Type B pancreatic cell (in vitro differentiated cells): ENCODE data around the gene PRIM1. TPM values are rescaled to one million over a fixed set of nuclear protein-coding genes. Genes with fewer than 3 reads are reported as not detected.

Experiments
- DNase-seq: peaks from one replicate; pipeline ENCODE4 v3.0.0; 2021; ENCODE audit warnings: mixed read lengths; ENCODE audit not compliant: unreplicated experiment; ENCODE audit errors: extremely low spot score
- H3K27ac Mint-ChIP-seq: 2 replicates; pipeline ENCODE4 v1.8.0; 2021; ENCODE audit warnings: mild to moderate bottlenecking, mixed read lengths
- H3K27me3 Mint-ChIP-seq: 2 replicates; pipeline ENCODE4 v1.8.0; 2021; ENCODE audit warnings: mixed read lengths
- H3K36me3 Mint-ChIP-seq: 2 replicates; pipeline ENCODE4 v1.8.0; 2021; ENCODE audit warnings: mixed read lengths
- H3K4me1 Mint-ChIP-seq: one replicate; pipeline ENCODE4 v1.8.0; 2021; ENCODE audit warnings: mixed read lengths; ENCODE audit not compliant: unreplicated experiment
- H3K4me3 Mint-ChIP-seq: 2 replicates; pipeline ENCODE4 v1.8.0; 2021; ENCODE audit warnings: mild to moderate bottlenecking, mixed read lengths
- H3K9me3 Mint-ChIP-seq: 2 replicates; pipeline ENCODE4 v1.8.0; 2021; ENCODE audit warnings: mixed read lengths
- total RNA-seq: library from RNA; stranded (reverse); gene quantifications from 2 replicates; pipeline ENCODE4 v1.2.1, GENCODE V29; 2021; ENCODE audit warnings: low replicate concordance
- TF ChIP-seq, protein P1 (sequence below): fragments of 200-600 bp; sonication (generic); conservative IDR thresholded peaks from 2 replicates; pipeline ENCODE4 v1.5.0; 2021; ENCODE audit warnings: antibody characterized with exemption, mild to moderate bottlenecking

The PRIM1 gene
- total RNA-seq, 1 donor from 2014 or later: 27.0 TPM

DNA sequence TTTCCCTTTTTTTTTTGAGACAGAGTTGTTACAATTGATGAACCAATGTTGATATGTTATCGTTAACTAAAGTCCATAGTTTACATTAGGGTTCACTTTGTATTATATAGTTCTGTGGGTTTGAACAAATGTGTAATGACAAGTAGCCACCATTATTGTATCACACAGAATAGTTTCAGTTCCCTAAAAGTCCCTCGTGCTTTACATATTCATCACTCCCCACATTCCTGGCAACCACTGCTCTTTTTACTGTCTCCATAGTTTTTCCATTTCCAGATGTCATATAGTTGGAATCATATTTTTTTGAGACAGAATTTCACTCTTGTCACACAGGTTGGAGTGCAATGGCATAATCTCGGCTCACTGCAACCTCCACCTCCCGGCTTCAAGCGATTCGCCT is 23.5 kb upstream of the PRIM1 start:
- no peaks in the 10 kb centered on the region for H3K4me1 Mint-ChIP-seq

DNA sequence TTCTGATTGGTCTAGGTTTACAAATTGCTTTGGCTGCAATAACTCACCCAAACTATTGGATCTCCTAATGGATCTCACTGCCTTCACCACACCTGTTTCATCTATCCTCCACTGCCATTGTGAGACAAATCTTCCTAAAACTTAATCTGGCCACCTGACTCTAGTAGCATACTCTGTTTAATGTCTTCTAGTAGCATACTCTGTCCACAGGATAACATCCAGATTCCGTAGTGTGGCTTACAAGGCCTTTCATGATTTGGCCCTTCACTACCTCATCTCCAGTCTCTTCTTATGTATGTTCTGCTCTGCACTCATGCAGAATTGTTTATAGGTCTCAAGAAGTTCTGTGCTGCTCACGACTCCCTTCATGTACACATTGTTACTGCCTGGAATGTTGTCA is 21.0 kb upstream of the PRIM1 start:
- Mint-ChIP-seq H3K36me3 (no peaks in the 10 kb centered on the region), H3K27me3 (no peaks in the 10 kb centered on the region), H3K9me3 (peaks cover 4% of the 10 kb centered on the region), H3K4me1 (no peaks in the 10 kb centered on the region), H3K4me3 (no peak overlapping the region), H3K27ac (no peak overlapping the region)
- no peak for DNase-seq
- TF ChIP-seq, protein P1, sequence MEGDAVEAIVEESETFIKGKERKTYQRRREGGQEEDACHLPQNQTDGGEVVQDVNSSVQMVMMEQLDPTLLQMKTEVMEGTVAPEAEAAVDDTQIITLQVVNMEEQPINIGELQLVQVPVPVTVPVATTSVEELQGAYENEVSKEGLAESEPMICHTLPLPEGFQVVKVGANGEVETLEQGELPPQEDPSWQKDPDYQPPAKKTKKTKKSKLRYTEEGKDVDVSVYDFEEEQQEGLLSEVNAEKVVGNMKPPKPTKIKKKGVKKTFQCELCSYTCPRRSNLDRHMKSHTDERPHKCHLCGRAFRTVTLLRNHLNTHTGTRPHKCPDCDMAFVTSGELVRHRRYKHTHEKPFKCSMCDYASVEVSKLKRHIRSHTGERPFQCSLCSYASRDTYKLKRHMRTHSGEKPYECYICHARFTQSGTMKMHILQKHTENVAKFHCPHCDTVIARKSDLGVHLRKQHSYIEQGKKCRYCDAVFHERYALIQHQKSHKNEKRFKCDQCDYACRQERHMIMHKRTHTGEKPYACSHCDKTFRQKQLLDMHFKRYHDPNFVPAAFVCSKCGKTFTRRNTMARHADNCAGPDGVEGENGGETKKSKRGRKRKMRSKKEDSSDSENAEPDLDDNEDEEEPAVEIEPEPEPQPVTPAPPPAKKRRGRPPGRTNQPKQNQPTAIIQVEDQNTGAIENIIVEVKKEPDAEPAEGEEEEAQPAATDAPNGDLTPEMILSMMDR: no peak

More for the DNA sequence above, 23.5 kb upstream of the PRIM1 start:
- DNase-seq: no peak
- H3K27me3 Mint-ChIP-seq: no peaks in the 10 kb centered on the region
- H3K27ac Mint-ChIP-seq: no peak overlapping the region
- TF ChIP-seq, protein P1: no peak
- no peak overlapping the region for H3K4me3 Mint-ChIP-seq
- H3K36me3 Mint-ChIP-seq: no peaks in the 10 kb centered on the region
- H3K9me3 Mint-ChIP-seq: peaks cover 4% of the 10 kb centered on the region

DNA sequence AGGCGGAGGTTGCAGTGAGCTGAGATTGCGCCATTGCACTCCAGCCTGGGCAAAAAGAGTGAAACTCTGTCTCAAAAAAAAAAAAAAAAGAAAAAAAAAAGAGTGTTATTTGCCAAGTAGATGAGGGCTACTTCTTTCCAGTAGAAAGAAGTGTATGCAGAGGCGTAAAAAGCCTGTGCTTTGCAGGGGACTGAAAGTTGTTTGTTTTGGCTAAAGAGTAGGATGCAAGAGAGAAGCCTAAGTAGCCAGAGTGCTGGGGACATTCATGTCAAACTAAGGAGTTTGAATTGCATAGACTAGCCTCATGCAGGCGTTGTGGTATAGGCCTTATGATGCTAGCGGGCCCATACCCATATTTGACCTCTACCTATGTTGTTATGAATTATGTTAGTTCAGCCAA is 20.5 kb upstream of the PRIM1 start:
- Mint-ChIP-seq H3K4me3 (no peak overlapping the region), H3K4me1 (no peaks in the 10 kb centered on the region), H3K27ac (no peak overlapping the region), H3K27me3 (no peaks in the 10 kb centered on the region), H3K9me3 (peaks cover 4% of the 10 kb centered on the region), H3K36me3 (no peaks in the 10 kb centered on the region)
- TF ChIP-seq, protein P1: no peak
- no peak for DNase-seq

GRCh38 chr12:56769868-56770267 is 17.7 kb upstream of the PRIM1 start:
- Mint-ChIP-seq H3K4me3 (no peak overlapping the region), H3K4me1 (peaks cover 7% of the 10 kb centered on the region), H3K9me3 (no peaks in the 10 kb centered on the region), H3K27ac (no peak overlapping the region), H3K27me3 (no peaks in the 10 kb centered on the region), H3K36me3 (no peaks in the 10 kb centered on the region)
- TF ChIP-seq, protein P1: no peak
- DNase-seq: no peak

DNA sequence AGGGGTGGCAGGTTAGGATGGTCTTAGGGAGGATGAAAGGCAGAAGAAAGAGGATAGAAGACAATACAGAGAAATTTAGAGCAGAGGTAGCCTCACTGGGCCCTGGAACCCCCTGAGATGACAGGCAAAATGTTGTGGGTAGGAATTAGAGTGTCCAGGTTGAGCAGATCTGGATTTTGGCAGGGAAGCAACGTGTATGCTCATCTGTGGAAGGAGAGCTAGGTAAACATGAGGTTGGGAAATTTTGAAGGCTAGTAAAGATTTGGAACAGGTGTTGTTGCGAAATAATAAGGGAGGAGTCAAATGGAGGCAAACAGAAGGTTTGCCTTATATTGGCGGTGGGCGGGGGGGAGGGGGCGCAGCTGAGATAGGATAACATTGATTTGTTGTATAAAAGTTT is 16.3 kb upstream of the PRIM1 start:
- no peaks in the 10 kb centered on the region for H3K36me3 Mint-ChIP-seq
- H3K27ac Mint-ChIP-seq: no peak overlapping the region
- H3K27me3 Mint-ChIP-seq: no peaks in the 10 kb centered on the region
- TF ChIP-seq, protein P1: no peak
- no peak overlapping the region for H3K4me3 Mint-ChIP-seq
- DNase-seq: no peak
- H3K4me1 Mint-ChIP-seq: peaks cover 7% of the 10 kb centered on the region
- H3K9me3 Mint-ChIP-seq: no peaks in the 10 kb centered on the region

GRCh38 chr12:56766535-56766934 is 14.4 kb upstream of the PRIM1 start:
- H3K36me3 Mint-ChIP-seq: no peaks in the 10 kb centered on the region
- no peak overlapping the region for H3K27ac Mint-ChIP-seq
- H3K4me1 Mint-ChIP-seq: peaks cover 12% of the 10 kb centered on the region
- no peak overlapping the region for H3K4me3 Mint-ChIP-seq
- no peaks in the 10 kb centered on the region for H3K9me3 Mint-ChIP-seq
- TF ChIP-seq, protein P1: no peak
- DNase-seq: no peak
- no peaks in the 10 kb centered on the region for H3K27me3 Mint-ChIP-seq
